Measurements from ENCODE around the gene NKAP. TPM values are rescaled to one million over a fixed set of nuclear protein-coding genes. Genes with fewer than 3 reads are reported as not detected.

The NKAP gene
- total and polyA plus RNA-seq, 2 of the 8 experiments (the other 6 are each of a cell fraction or from before 2014, with no cell fraction given): 2.8 to 7.1 TPM

GRCh38 chrX:119986203-119986602, 42.7 kb upstream of the NKAP start (continued):
- TF ChIP-seq CHD7 (IDR thresholded peaks at IDR 0.05; ENCODE audit: insufficient replicate concordance, low read length): no peak
- TF ChIP-seq YY1 (IDR thresholded peaks at IDR 0.05; ENCODE audit: low read depth, low read length): no peak

All from H1 (cell line).